Neural progenitor cell (in vitro differentiated cells): Measurements from ENCODE around the gene ULK4. TPM values are rescaled to one million over a fixed set of nuclear protein-coding genes. Genes with fewer than 3 reads are reported as not detected.
A peak's percentile ranks its signal among the peaks of the same experiment; 100 is the strongest.

Experiments
- DNase-seq: peaks from one replicate; pipeline ENCODE4 v3.0.0-alpha.2; 2016; ENCODE audit warnings: low spot score
- H2AFZ ChIP-seq: fragments of 200-600 bp; sonication (generic); replicated peaks from 2 replicates; pipeline ENCODE4 v1.6.1; 2016; ENCODE audit warnings: antibody characterized with exemption
- H3F3A ChIP-seq: fragments of 200-600 bp; sonication (generic); 2 replicates; pipeline ENCODE4 v1.6.1; 2016; ENCODE audit warnings: antibody characterized with exemption, low read depth
- H3K27ac ChIP-seq: fragments of 200-600 bp; sonication (generic); 2 replicates; pipeline ENCODE4 v1.5.1; 2016; ENCODE audit warnings: mild to moderate bottlenecking
- H3K27me3 ChIP-seq: fragments of 200-600 bp; sonication (generic); 2 replicates; pipeline ENCODE4 v1.6.1; 2016; ENCODE audit warnings: mild to moderate bottlenecking, moderate library complexity
- H3K36me3 ChIP-seq: fragments of 200-600 bp; sonication (generic); 2 replicates; pipeline ENCODE4 v1.5.1; 2016
- H3K4me1 ChIP-seq: fragments of 200-600 bp; sonication (generic); 2 replicates; pipeline ENCODE4 v1.6.1; 2016; ENCODE audit warnings: mixed run types
- H3K4me2 ChIP-seq: fragments of 200-600 bp; sonication (generic); 2 replicates; pipeline ENCODE4 v1.6.1; 2016
- H3K4me3 ChIP-seq: fragments of 200-600 bp; sonication (generic); 2 replicates; pipeline ENCODE4 v1.5.1; 2016
- H3K79me2 ChIP-seq: fragments of 200-600 bp; sonication (generic); 2 replicates; pipeline ENCODE4 v1.6.1; 2016; ENCODE audit warnings: low read depth
- H3K9ac ChIP-seq: fragments of 200-600 bp; sonication (generic); 2 replicates; pipeline ENCODE4 v1.6.1; 2016
- H3K9me3 ChIP-seq: fragments of 200-600 bp; sonication (generic); 2 replicates; pipeline ENCODE4 v1.5.1; 2016; ENCODE audit warnings: low read depth
- H4K20me1 ChIP-seq: fragments of 200-600 bp; sonication (generic); 2 replicates; pipeline ENCODE4 v1.6.1; 2016; ENCODE audit warnings: low read depth
- H3K27ac Mint-ChIP-seq: 3 replicates; pipeline ENCODE4 v1.8.0; 2021; ENCODE audit warnings: mixed read lengths
- H3K27me3 Mint-ChIP-seq: 2 replicates; pipeline ENCODE4 v1.8.0; 2022; ENCODE audit warnings: low read depth, mild to moderate bottlenecking, inconsistent platforms, moderate library complexity, mixed read lengths; ENCODE audit not compliant: insufficient read depth
- H3K36me3 Mint-ChIP-seq: 3 replicates; pipeline ENCODE4 v1.8.0; 2021; ENCODE audit warnings: mixed read lengths
- H3K4me1 Mint-ChIP-seq: 3 replicates; pipeline ENCODE4 v1.8.0; 2021; ENCODE audit warnings: mixed read lengths
- H3K4me3 Mint-ChIP-seq: 3 replicates; pipeline ENCODE4 v1.8.0; 2021; ENCODE audit warnings: mild to moderate bottlenecking, moderate library complexity, mixed read lengths
- H3K9me3 Mint-ChIP-seq: 3 replicates; pipeline ENCODE4 v1.8.0; 2020; ENCODE audit warnings: mixed read lengths
- CTCF ChIP-seq: fragments of 200-600 bp; sonication (generic); IDR thresholded peaks from 2 replicates; pipeline ENCODE4 v1.5.1; 2017; ENCODE audit warnings: antibody characterized with exemption, mild to moderate bottlenecking
- EZH2 ChIP-seq: fragments of 200-600 bp; sonication (generic); IDR thresholded peaks from 2 replicates; pipeline ENCODE4 v1.6.1; 2017; ENCODE audit warnings: antibody characterized with exemption, mild to moderate bottlenecking, moderate library complexity
- EZH2phosphoT487 ChIP-seq: fragments of 200-600 bp; sonication (generic); IDR thresholded peaks from 2 replicates; pipeline ENCODE4 v1.6.1; 2017; ENCODE audit warnings: antibody characterized with exemption
- total RNA-seq: library from RNA; depleted of rRNA; stranded (reverse); fragments of >200 nt; gene quantifications from 2 replicates; pipeline ENCODE4 v1.2.3, GENCODE V29; 2015; ENCODE audit warnings: low replicate concordance

The ULK4 gene
- total RNA-seq, 1 donor from 2014 or later = 33.0 TPM

DNA sequence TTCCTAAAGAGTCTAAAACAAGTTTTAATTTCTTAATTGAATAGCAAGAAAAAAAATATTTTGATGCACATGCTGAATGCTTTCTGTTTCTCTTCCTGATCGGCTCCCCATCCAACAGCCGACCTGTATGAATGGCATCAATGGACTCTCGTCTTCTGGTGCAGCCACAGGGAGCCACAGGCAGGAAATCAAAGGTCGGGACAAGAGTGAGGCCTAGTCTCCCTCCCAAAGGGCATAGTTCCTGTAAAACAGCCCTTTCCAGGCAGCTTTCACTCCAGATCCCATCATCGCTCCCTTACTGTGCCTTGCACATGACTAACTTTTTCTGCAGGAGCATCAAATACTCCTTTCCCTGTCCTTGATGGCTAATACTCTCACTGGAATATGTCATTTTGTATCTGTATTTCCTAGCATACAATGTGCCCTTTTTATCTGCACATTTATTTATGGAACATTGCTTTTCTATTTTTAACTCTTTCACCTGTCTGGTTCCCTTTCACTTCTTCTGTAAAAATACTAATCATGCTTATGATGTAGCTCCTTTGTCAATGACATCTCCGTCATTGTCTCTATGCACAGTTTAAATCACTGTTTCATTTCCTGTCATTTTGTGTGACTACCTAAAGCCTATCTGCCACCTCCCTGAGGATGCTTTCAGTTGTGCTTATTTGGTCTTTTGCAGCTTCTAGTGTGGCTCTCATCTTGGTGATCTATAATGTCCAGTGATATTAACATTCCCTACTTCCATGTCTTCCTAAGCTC, 436.4 kb downstream of the ULK4 start:
- H3K27me3 Mint-ChIP-seq = no peaks in the 10 kb centered on the region
- no peaks in the 10 kb centered on the region for H3K27me3 ChIP-seq
- no peak overlapping the region for H3K27ac Mint-ChIP-seq
- TF ChIP-seq EZH2phosphoT487 = no peak
- no peak for TF ChIP-seq EZH2
- TF ChIP-seq CTCF = no peak
- H3K4me3 Mint-ChIP-seq = no peak overlapping the region
- H3K9me3 Mint-ChIP-seq = no peaks in the 10 kb centered on the region
- peaks cover 14% of the 10 kb centered on the region for H3K4me1 ChIP-seq
- no peaks in the 10 kb centered on the region for H3K36me3 Mint-ChIP-seq
- no peak overlapping the region for H2AFZ ChIP-seq
- H3K4me3 ChIP-seq = no peak overlapping the region
- no peaks in the 10 kb centered on the region for H3K79me2 ChIP-seq
- H3K27ac ChIP-seq = no peak overlapping the region
- H3K9ac ChIP-seq = no peak overlapping the region
- peak; percentile 11 for DNase-seq
- H3K4me2 ChIP-seq = no peak overlapping the region
- H3K4me1 Mint-ChIP-seq = peaks cover 14% of the 10 kb centered on the region
- H3K9me3 ChIP-seq = no peaks in the 10 kb centered on the region
- H3F3A ChIP-seq = no peaks in the 10 kb centered on the region
- no peaks in the 10 kb centered on the region for H3K36me3 ChIP-seq
- H4K20me1 ChIP-seq = no peaks in the 10 kb centered on the region

DNA sequence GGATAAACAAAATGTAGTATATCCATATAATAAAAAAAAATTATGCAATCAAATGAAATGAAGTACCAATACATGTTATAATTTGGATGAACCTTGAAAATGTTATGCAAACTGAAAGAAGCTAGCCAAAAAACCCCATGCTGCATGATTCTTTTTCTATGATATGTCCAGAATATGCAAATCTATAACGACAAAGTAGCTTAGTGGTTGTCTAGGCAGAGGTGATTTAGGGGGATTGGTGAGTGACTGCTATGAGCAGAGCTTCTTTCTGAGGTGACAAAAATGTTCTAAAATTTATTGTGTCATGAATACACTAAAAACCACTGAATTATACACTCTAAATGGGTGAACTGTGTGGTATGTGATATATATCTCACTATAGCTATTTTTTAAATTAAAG, 438.0 kb downstream of the ULK4 start:
- no peak for DNase-seq
- Histone ChIP-seq H3K4me2 (no peak overlapping the region), H3K4me3 (no peak overlapping the region), H3K36me3 (no peaks in the 10 kb centered on the region), H3K27ac (no peak overlapping the region), H4K20me1 (no peaks in the 10 kb centered on the region), H2AFZ (no peak overlapping the region), H3K79me2 (no peaks in the 10 kb centered on the region), H3K9ac (no peak overlapping the region), H3K9me3 (no peaks in the 10 kb centered on the region), H3K4me1 (peaks cover 14% of the 10 kb centered on the region), H3K27me3 (no peaks in the 10 kb centered on the region), H3F3A (no peaks in the 10 kb centered on the region)
- Mint-ChIP-seq H3K4me1 (peaks cover 14% of the 10 kb centered on the region), H3K9me3 (no peaks in the 10 kb centered on the region), H3K27me3 (no peaks in the 10 kb centered on the region), H3K4me3 (no peak overlapping the region), H3K27ac (no peak overlapping the region), H3K36me3 (no peaks in the 10 kb centered on the region)
- TF ChIP-seq EZH2phosphoT487 = no peak
- no peak for TF ChIP-seq EZH2
- no peak for TF ChIP-seq CTCF

GRCh38 chr3:41522612-41523011, 439.3 kb downstream of the ULK4 start:
- Histone ChIP-seq H3K36me3 (no peaks in the 10 kb centered on the region), H3K4me1 (peaks cover 14% of the 10 kb centered on the region), H3K9ac (no peak overlapping the region), H3K79me2 (no peaks in the 10 kb centered on the region), H3K27ac (no peak overlapping the region), H3K4me3 (no peak overlapping the region), H4K20me1 (no peaks in the 10 kb centered on the region), H3K27me3 (no peaks in the 10 kb centered on the region), H3K9me3 (no peaks in the 10 kb centered on the region), H3K4me2 (no peak overlapping the region), H2AFZ (no peak overlapping the region), H3F3A (no peaks in the 10 kb centered on the region)
- DNase-seq = no peak
- H3K9me3 Mint-ChIP-seq = no peaks in the 10 kb centered on the region
- H3K36me3 Mint-ChIP-seq = no peaks in the 10 kb centered on the region
- TF ChIP-seq CTCF (no peak), EZH2phosphoT487 (no peak), EZH2 (no peak)
- no peaks in the 10 kb centered on the region for H3K27me3 Mint-ChIP-seq
- H3K4me3 Mint-ChIP-seq = no peak overlapping the region
- H3K27ac Mint-ChIP-seq = no peak overlapping the region
- peaks cover 14% of the 10 kb centered on the region for H3K4me1 Mint-ChIP-seq
